Body of pancreas (tissue), 4 donors: ENCODE measurements around the gene ZNF443.
"Not testable (repeated sequence)": the region's sequence is repeated elsewhere in the genome, so short reads cannot be mapped to it uniquely, and the experiment has no call there.

Source experiments
- CTCF ChIP-seq, 7 experiments: fragments of 450-650 bp in 4 of 7; fragments of 200-600 bp in 3 of 7; sonication (generic) in 3 of 7; IDR thresholded peaks; one replicate each; pipeline ENCODE4 v1.5.1; 2016 to 2019; ENCODE audit warnings: antibody characterized with exemption in 7 of 7
- POLR2A ChIP-seq, 3 donors: fragments of 450-650 bp; IDR thresholded peaks; one replicate each; pipeline ENCODE4 v1.6.1; 2016; ENCODE audit warnings: antibody characterized with exemption in 3 of 3, mild to moderate bottlenecking in 2 of 3

DNA sequence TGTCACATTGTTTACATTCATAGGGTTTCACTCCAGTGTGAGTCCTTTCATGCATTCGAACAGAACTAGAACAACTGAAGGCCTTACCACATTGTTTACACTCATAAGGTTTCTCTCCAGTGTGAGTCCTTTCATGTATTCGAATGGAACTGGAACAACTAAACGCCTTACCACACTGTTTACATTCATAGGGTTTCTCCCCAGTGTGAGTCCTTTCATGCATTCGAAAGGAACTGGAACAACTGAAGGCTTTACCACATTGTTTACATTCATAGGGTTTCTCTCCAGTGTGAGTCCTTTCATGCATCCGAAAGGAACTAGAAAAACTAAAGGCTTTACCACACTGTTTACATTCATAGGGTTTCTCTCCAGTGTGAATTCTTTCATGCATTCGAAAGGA lies 23.3 kb upstream of the ZNF443 start:
- not testable (repeated sequence) for TF ChIP-seq CTCF, POLR2A (IDR thresholded peaks at IDR 0.05)
